ENCODE data around the gene KREMEN2.

The KREMEN2 gene

GRCh38 chr16:3004781-3005284 lies 40.8 kb downstream of the KREMEN2 start:
- no peak for DNase-seq (ENCODE audit: low read depth)

GRCh38 chr16:3007059-3007956 lies 43.2 kb downstream of the KREMEN2 start:
- no peak for DNase-seq (ENCODE audit: low read depth)

- DNase-seq (ENCODE audit: low read depth), result no peak
Measured at GRCh38 chr16:3007957-3008689, 44.0 kb downstream of the KREMEN2 start.

- no peak for DNase-seq (ENCODE audit: low read depth)
Measured at GRCh38 chr16:3008690-3009037, 44.6 kb downstream of the KREMEN2 start.

GRCh38 chr16:3009568-3010390 lies 45.7 kb downstream of the KREMEN2 start:
- DNase-seq (ENCODE audit: low read depth), result no peak

GRCh38 chr16:3010510-3010909 lies 46.4 kb downstream of the KREMEN2 start:
- no peak for DNase-seq (ENCODE audit: low read depth)

GRCh38 chr16:3012246-3012645 lies 48.2 kb downstream of the KREMEN2 start:
- no peak for DNase-seq (ENCODE audit: low read depth)

- no peak for DNase-seq (ENCODE audit: low read depth)
Measured at GRCh38 chr16:3012828-3013420, 48.8 kb downstream of the KREMEN2 start, which contains the start of gene CLDN9. CLDN9 (plus strand) TSS chr16:3012923; CDS start chr16:3013363, 440 bp downstream.

GRCh38 chr16:3013491-3013951 lies 49.4 kb downstream of the KREMEN2 start:
- no peak for DNase-seq (ENCODE audit: low read depth)

- DNase-seq (ENCODE audit: low read depth), result no peak
Measured at GRCh38 chr16:3013998-3014690, 50.1 kb downstream of the KREMEN2 start.

GRCh38 chr16:3014971-3015370 lies 50.9 kb downstream of the KREMEN2 start:
- no peak for DNase-seq (ENCODE audit: low read depth)

- no peak for DNase-seq (ENCODE audit: low read depth)
Measured at GRCh38 chr16:3015865-3016521, 51.9 kb downstream of the KREMEN2 start.

GRCh38 chr16:3017344-3017743 lies 53.3 kb downstream of the KREMEN2 start:
- no peak for DNase-seq (ENCODE audit: low read depth)
